Mesothelial cell of epicardium (in vitro differentiated cells): Measurements from ENCODE around the gene KANK3. TPM values are rescaled to one million over a fixed set of nuclear protein-coding genes. Genes with fewer than 3 reads are reported as not detected.
A peak's percentile ranks its signal among the peaks of the same experiment; 100 is the strongest.

Experiments used
- DNase-seq, 2 experiments: peaks; one replicate each; pipeline ENCODE4 v3.0.0; 2021; ENCODE audit warnings: low spot score in 2 of 2; ENCODE audit not compliant: unreplicated experiment in 2 of 2
- H3K27ac Mint-ChIP-seq: 2 replicates; pipeline ENCODE4 v1.8.0; 2021; ENCODE audit warnings: mixed read lengths
- H3K27me3 Mint-ChIP-seq: 2 replicates; pipeline ENCODE4 v1.8.0; 2021; ENCODE audit warnings: low read depth, mixed read lengths
- H3K36me3 Mint-ChIP-seq: 2 replicates; pipeline ENCODE4 v1.8.0; 2021; ENCODE audit warnings: mixed read lengths
- H3K4me1 Mint-ChIP-seq: 2 replicates; pipeline ENCODE4 v1.8.0; 2021; ENCODE audit warnings: mixed read lengths
- H3K4me3 Mint-ChIP-seq: 2 replicates; pipeline ENCODE4 v1.8.0; 2021; ENCODE audit warnings: mild to moderate bottlenecking, moderate library complexity, mixed read lengths
- H3K9me3 Mint-ChIP-seq: 2 replicates; pipeline ENCODE4 v1.8.0; 2021; ENCODE audit warnings: mixed read lengths
- total RNA-seq: library from RNA; stranded (reverse); gene quantifications from 3 replicates; pipeline ENCODE4 v1.2.1, GENCODE V29; 2021
- TF ChIP-seq, protein P1 (sequence below): fragments of 200-600 bp; sonication (generic); IDR thresholded peaks from one replicate; pipeline ENCODE4 v1.5.0; 2021; ENCODE audit warnings: antibody characterized with exemption; ENCODE audit not compliant: unreplicated experiment

KANK3 gene
- total RNA-seq, 1 donor from 2014 or later: 2.3 TPM

DNA sequence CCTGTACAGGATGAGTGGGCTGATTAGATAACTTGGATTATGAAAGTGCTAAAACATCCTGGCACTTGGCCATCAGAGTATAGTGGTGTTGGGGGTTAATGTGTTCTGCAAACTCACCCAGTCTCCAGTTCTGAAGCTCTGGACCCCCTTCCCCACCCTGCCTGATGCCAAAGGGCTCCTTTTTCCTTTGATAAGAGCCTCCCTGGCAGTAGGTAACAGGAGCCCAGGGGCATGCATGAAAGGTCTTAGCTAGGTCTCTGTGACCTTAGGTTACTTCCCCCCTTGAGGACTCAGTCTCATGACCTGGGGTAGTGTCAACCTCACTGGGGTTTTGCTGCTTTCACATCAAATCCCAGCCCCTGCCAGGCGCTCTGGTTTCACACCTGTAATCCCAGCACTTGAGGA, 19.3 kb downstream of the KANK3 start:
- H3K27me3 Mint-ChIP-seq: peaks cover 17% of the 10 kb centered on the region
- no peak overlapping the region for H3K4me3 Mint-ChIP-seq
- peaks cover 5% of the 10 kb centered on the region for H3K9me3 Mint-ChIP-seq
- H3K27ac Mint-ChIP-seq: no peak overlapping the region
- TF ChIP-seq, protein P1, sequence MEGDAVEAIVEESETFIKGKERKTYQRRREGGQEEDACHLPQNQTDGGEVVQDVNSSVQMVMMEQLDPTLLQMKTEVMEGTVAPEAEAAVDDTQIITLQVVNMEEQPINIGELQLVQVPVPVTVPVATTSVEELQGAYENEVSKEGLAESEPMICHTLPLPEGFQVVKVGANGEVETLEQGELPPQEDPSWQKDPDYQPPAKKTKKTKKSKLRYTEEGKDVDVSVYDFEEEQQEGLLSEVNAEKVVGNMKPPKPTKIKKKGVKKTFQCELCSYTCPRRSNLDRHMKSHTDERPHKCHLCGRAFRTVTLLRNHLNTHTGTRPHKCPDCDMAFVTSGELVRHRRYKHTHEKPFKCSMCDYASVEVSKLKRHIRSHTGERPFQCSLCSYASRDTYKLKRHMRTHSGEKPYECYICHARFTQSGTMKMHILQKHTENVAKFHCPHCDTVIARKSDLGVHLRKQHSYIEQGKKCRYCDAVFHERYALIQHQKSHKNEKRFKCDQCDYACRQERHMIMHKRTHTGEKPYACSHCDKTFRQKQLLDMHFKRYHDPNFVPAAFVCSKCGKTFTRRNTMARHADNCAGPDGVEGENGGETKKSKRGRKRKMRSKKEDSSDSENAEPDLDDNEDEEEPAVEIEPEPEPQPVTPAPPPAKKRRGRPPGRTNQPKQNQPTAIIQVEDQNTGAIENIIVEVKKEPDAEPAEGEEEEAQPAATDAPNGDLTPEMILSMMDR: no peak
- H3K36me3 Mint-ChIP-seq: no peaks in the 10 kb centered on the region
- peaks cover 27% of the 10 kb centered on the region for H3K4me1 Mint-ChIP-seq
- DNase-seq: no peak

GRCh38 chr19:8322638-8322997, 20.4 kb downstream of the KANK3 start:
- peaks cover 7% of the 10 kb centered on the region for H3K27me3 Mint-ChIP-seq
- no peak overlapping the region for H3K27ac Mint-ChIP-seq
- H3K9me3 Mint-ChIP-seq: peaks cover 5% of the 10 kb centered on the region
- H3K36me3 Mint-ChIP-seq: no peaks in the 10 kb centered on the region
- peaks cover 27% of the 10 kb centered on the region for H3K4me1 Mint-ChIP-seq
- TF ChIP-seq, protein P1: no peak
- H3K4me3 Mint-ChIP-seq: peak overlapping the region; percentile 95
- no peak for DNase-seq

GRCh38 chr19:8321986-8322637, 20.9 kb downstream of the KANK3 start:
- H3K4me1 Mint-ChIP-seq: peaks cover 27% of the 10 kb centered on the region
- TF ChIP-seq, protein P1: no peak
- H3K36me3 Mint-ChIP-seq: no peaks in the 10 kb centered on the region
- peaks cover 5% of the 10 kb centered on the region for H3K27me3 Mint-ChIP-seq
- peaks cover 5% of the 10 kb centered on the region for H3K9me3 Mint-ChIP-seq
- peak overlapping the region; percentile 95 for H3K4me3 Mint-ChIP-seq
- peak overlapping the region; percentile 98 for H3K27ac Mint-ChIP-seq
- DNase-seq: no peak

DNA sequence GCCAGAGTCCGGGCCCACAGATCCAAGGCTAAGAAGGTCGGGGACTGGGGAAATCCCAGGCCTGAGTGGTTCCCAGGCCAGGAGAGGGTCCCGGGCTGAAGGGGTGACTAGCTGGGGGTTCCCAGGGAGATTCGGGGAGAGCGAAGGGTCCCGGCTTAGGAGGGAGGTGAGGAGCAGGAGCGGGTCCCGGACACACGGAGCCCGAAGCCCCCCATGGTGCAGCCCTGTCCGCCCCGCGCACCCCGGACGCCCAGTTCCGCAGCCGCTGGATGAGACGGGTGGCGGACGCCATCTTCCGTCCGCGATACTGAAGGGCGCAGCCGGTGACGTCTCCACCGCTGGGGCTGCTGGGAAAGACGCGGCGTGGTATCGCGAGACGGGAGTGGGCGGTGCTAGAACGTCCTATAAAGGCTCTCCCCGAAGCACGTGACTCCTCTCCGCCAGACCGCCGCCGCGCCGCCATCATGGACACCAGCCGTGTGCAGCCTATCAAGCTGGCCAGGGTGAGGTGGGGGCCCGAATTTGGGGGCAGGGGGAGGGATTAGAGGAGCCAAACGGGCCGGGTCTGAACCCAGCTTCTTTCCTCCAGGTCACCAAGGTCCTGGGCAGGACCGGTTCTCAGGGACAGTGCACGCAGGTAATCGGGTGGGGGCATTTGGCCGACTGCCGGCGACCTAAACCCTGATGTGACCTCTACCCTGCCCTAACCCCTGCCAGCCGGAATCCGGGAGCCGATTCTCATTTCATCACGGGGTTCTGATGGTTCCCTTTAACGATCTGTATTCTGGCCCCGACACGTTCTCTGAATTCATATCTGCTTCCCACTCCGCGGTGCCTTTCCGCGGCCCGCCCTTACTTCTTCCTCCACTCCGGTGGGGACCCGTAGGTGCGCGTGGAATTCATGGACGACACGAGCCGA, 21.7 kb downstream of the KANK3 start, which contains the start of the genes NDUFA7 and RPS28:
NDUFA7 (minus strand) TSS at position 309 of the 919 bp plus-strand sequence; CDS start at position 292, 17 bp downstream.
RPS28 (plus strand) TSS at position 430 of the 919 bp plus-strand sequence; CDS start at position 465, 35 bp downstream.
- H3K27me3 Mint-ChIP-seq: no peaks in the 10 kb centered on the region
- TF ChIP-seq, protein P1: no peak
- no peaks in the 10 kb centered on the region for H3K9me3 Mint-ChIP-seq
- peaks cover 27% of the 10 kb centered on the region for H3K4me1 Mint-ChIP-seq
- H3K4me3 Mint-ChIP-seq: peak within 1 kb of the TSS; percentile 95
- peak within 1 kb of the TSS; percentile 98 for H3K27ac Mint-ChIP-seq
- no peaks in the 10 kb centered on the region for H3K36me3 Mint-ChIP-seq
- DNase-seq: peak; percentile 96 to 98

- Mint-ChIP-seq H3K4me3 (peak overlapping the region; percentile 95), H3K9me3 (no peaks in the 10 kb centered on the region), H3K4me1 (peaks cover 27% of the 10 kb centered on the region), H3K27me3 (no peaks in the 10 kb centered on the region), H3K36me3 (peaks cover 1% of the 10 kb centered on the region), H3K27ac (peak overlapping the region; percentile 98)
- DNase-seq: no peak
- TF ChIP-seq, protein P1: no peak
These were observed 22.4 kb downstream of the KANK3 start for GRCh38 chr19:8320564-8321066.
